ENCODE measurements around the gene SCYGR3. TPM values are rescaled to one million over a fixed set of nuclear protein-coding genes. Genes with fewer than 3 reads are reported as not detected.

Gene SCYGR3
- total and polyA plus RNA-seq, 2 experiments from 2014 or later = not detected

GRCh38 chr2:227578642-227579041, 36.0 kb downstream of the SCYGR3 start:
- no peaks in the 10 kb centered on the region for H3K9me3 ChIP-seq (ENCODE audit: low read depth)
- no peak overlapping the region for H3K4me3 ChIP-seq

GRCh38 chr2:227577555-227577954, 37.1 kb downstream of the SCYGR3 start:
- no peaks in the 10 kb centered on the region for H3K4me1 ChIP-seq (ENCODE audit: low read depth)
- H3K27me3 ChIP-seq = no peaks in the 10 kb centered on the region
- H3K36me3 ChIP-seq = no peaks in the 10 kb centered on the region
- no peak for DNase-seq (ENCODE audit: low read depth in 1 of 2, low spot score in 1 of 2)
- no peaks in the 10 kb centered on the region for H3K9me3 ChIP-seq (ENCODE audit: low read depth)
- no peak overlapping the region for H3K27ac ChIP-seq
- H3K4me3 ChIP-seq = no peak overlapping the region
- no peak for TF ChIP-seq CTCF (IDR thresholded peaks at IDR 0.05; ENCODE audit: low read depth, low read length)

More at GRCh38 chr2:227578642-227579041, 36.0 kb downstream of the SCYGR3 start:
- no peak for DNase-seq (ENCODE audit: low read depth in 1 of 2, low spot score in 1 of 2)
- no peak overlapping the region for H3K27ac ChIP-seq
- no peak for TF ChIP-seq CTCF (IDR thresholded peaks at IDR 0.05; ENCODE audit: low read depth, low read length)
- H3K4me1 ChIP-seq (ENCODE audit: low read depth) = no peaks in the 10 kb centered on the region
- H3K27me3 ChIP-seq = no peaks in the 10 kb centered on the region
- no peaks in the 10 kb centered on the region for H3K36me3 ChIP-seq

- Histone ChIP-seq H3K27me3 (no peaks in the 10 kb centered on the region), H3K9me3 (ENCODE audit: low read depth) (no peaks in the 10 kb centered on the region), H3K27ac (no peak overlapping the region), H3K36me3 (no peaks in the 10 kb centered on the region), H3K4me3 (no peak overlapping the region), H3K4me1 (ENCODE audit: low read depth) (no peaks in the 10 kb centered on the region)
- no peak for DNase-seq (ENCODE audit: low read depth in 1 of 2, low spot score in 1 of 2)
- TF ChIP-seq CTCF (IDR thresholded peaks at IDR 0.05; ENCODE audit: low read depth, low read length) = no peak
Observed at GRCh38 chr2:227576812-227577211, 37.8 kb downstream of the SCYGR3 start.

- no peak for DNase-seq (ENCODE audit: low read depth in 1 of 2, low spot score in 1 of 2)
- Histone ChIP-seq H3K27ac (no peak overlapping the region), H3K4me3 (no peak overlapping the region), H3K9me3 (ENCODE audit: low read depth) (no peaks in the 10 kb centered on the region), H3K36me3 (no peaks in the 10 kb centered on the region), H3K27me3 (no peaks in the 10 kb centered on the region), H3K4me1 (ENCODE audit: low read depth) (no peaks in the 10 kb centered on the region)
- TF ChIP-seq CTCF (IDR thresholded peaks at IDR 0.05; ENCODE audit: low read depth, low read length) = no peak
Observed at GRCh38 chr2:227576110-227576509, 38.5 kb downstream of the SCYGR3 start.

GRCh38 chr2:227570615-227571014, 44.0 kb downstream of the SCYGR3 start:
- no peak overlapping the region for H3K27ac ChIP-seq
- no peaks in the 10 kb centered on the region for H3K27me3 ChIP-seq
- no peaks in the 10 kb centered on the region for H3K4me1 ChIP-seq (ENCODE audit: low read depth)
- no peak for DNase-seq (ENCODE audit: low read depth in 1 of 2, low spot score in 1 of 2)
- no peak overlapping the region for H3K4me3 ChIP-seq
- H3K9me3 ChIP-seq (ENCODE audit: low read depth) = no peaks in the 10 kb centered on the region
- H3K36me3 ChIP-seq = no peaks in the 10 kb centered on the region
- TF ChIP-seq CTCF (IDR thresholded peaks at IDR 0.05; ENCODE audit: low read depth, low read length) = no peak

GRCh38 chr2:227568852-227569169, 45.8 kb downstream of the SCYGR3 start:
- Histone ChIP-seq H3K36me3 (no peaks in the 10 kb centered on the region), H3K27me3 (no peaks in the 10 kb centered on the region), H3K4me3 (no peak overlapping the region), H3K9me3 (ENCODE audit: low read depth) (no peaks in the 10 kb centered on the region), H3K4me1 (ENCODE audit: low read depth) (no peaks in the 10 kb centered on the region), H3K27ac (no peak overlapping the region)
- TF ChIP-seq CTCF (IDR thresholded peaks at IDR 0.05; ENCODE audit: low read depth, low read length) = no peak
- no peak for DNase-seq (ENCODE audit: low read depth in 1 of 2, low spot score in 1 of 2)

Measured in cardiac muscle cell (in vitro differentiated cells and primary cell).